ENCODE results near the gene PTGFRN. TPM values are rescaled to one million over a fixed set of nuclear protein-coding genes. Genes with fewer than 3 reads are reported as not detected.
"Not testable (repeated sequence)": the region's sequence is repeated elsewhere in the genome, so short reads cannot be mapped to it uniquely, and the experiment has no call there.

The PTGFRN gene
- total RNA-seq, 3 donors from 2014 or later (not counting 1 experiment from before 2014, with no cell fraction given), result 0.71 to 1.4 (median 0.79) TPM

- H3K4me1 ChIP-seq (ENCODE audit: control insufficient read depth, insufficient read depth, low read length), result peaks cover 10% of the 10 kb centered on the region
- no peak for TF ChIP-seq CTCF (IDR thresholded peaks at IDR 0.05)
- no peak for ATAC-seq
- DNase-seq, result no peak
- Mint-ChIP-seq H3K4me1 (no peaks in the 10 kb centered on the region), H3K9me3 (no peaks in the 10 kb centered on the region), H3K4me3 (no peak overlapping the region), H3K27me3 (ENCODE audit: low read depth in 2 of 2) (peaks cover 3 to 6% of the 10 kb centered on the region in 2 donors), H3K36me3 (peaks cover 5% of the 10 kb centered on the region), H3K27ac (no peak overlapping the region)
- no peak overlapping the region for H3K27ac ChIP-seq (ENCODE audit: low read length)
- no peak overlapping the region for H3K4me3 ChIP-seq (ENCODE audit: low read length)
- H3K36me3 ChIP-seq (ENCODE audit: control insufficient read depth, insufficient read depth, low read length), result no peaks in the 10 kb centered on the region
- WGBS (ENCODE audit: insufficient coverage), result 93% methylated on average over 3 of the region's 6 CpGs
- H3K9me3 ChIP-seq (ENCODE audit: control insufficient read depth, insufficient read depth, low read length), result no peaks in the 10 kb centered on the region
- intact Hi-C loops (cut with micrococcal nuclease), result no loop called here
- no peaks in the 10 kb centered on the region for H3K27me3 ChIP-seq (ENCODE audit: control insufficient read depth, insufficient read depth, low read length)
These were observed 35.9 kb upstream of the PTGFRN start for GRCh38 chr1:116873680-116874271.

- Mint-ChIP-seq H3K36me3 (peaks cover 5% of the 10 kb centered on the region), H3K4me1 (no peaks in the 10 kb centered on the region), H3K27me3 (ENCODE audit: low read depth in 2 of 2) (peaks cover 3 to 6% of the 10 kb centered on the region in 2 donors), H3K4me3 (no peak overlapping the region), H3K9me3 (no peaks in the 10 kb centered on the region), H3K27ac (no peak overlapping the region)
- TF ChIP-seq CTCF (IDR thresholded peaks at IDR 0.05), result no peak
- Histone ChIP-seq H3K27ac (ENCODE audit: low read length) (no peak overlapping the region), H3K4me3 (ENCODE audit: low read length) (no peak overlapping the region), H3K4me1 (ENCODE audit: control insufficient read depth, insufficient read depth, low read length) (peaks cover 19% of the 10 kb centered on the region), H3K9me3 (ENCODE audit: control insufficient read depth, insufficient read depth, low read length) (no peaks in the 10 kb centered on the region), H3K27me3 (ENCODE audit: control insufficient read depth, insufficient read depth, low read length) (no peaks in the 10 kb centered on the region), H3K36me3 (ENCODE audit: control insufficient read depth, insufficient read depth, low read length) (no peaks in the 10 kb centered on the region)
- no peak for DNase-seq
- WGBS (ENCODE audit: insufficient coverage), result 88% methylated on average over 6 of the region's 6 CpGs
- no peak for ATAC-seq
- intact Hi-C loops (cut with micrococcal nuclease), result no loop called here
These were observed 34.9 kb upstream of the PTGFRN start for GRCh38 chr1:116874733-116875249.

GRCh38 chr1:116875391-116875790, 34.3 kb upstream of the PTGFRN start:
- H3K36me3 Mint-ChIP-seq, result peaks cover 5% of the 10 kb centered on the region
- DNase-seq, result no peak
- no peak overlapping the region for H3K27ac ChIP-seq (ENCODE audit: low read length)
- H3K27me3 ChIP-seq (ENCODE audit: control insufficient read depth, insufficient read depth, low read length), result no peaks in the 10 kb centered on the region
- TF ChIP-seq CTCF (IDR thresholded peaks at IDR 0.05), result no peak
- H3K27me3 Mint-ChIP-seq (ENCODE audit: low read depth in 2 of 2), result peaks cover 3 to 6% of the 10 kb centered on the region in 2 donors
- H3K9me3 Mint-ChIP-seq, result no peaks in the 10 kb centered on the region
- 95% methylated on average over 14 of the region's 14 CpGs for WGBS (ENCODE audit: insufficient coverage)
- peaks cover 19% of the 10 kb centered on the region for H3K4me1 ChIP-seq (ENCODE audit: control insufficient read depth, insufficient read depth, low read length)
- intact Hi-C loops (cut with micrococcal nuclease), result no loop called here
- no peaks in the 10 kb centered on the region for H3K4me1 Mint-ChIP-seq
- H3K4me3 ChIP-seq (ENCODE audit: low read length), result no peak overlapping the region
- no peaks in the 10 kb centered on the region for H3K9me3 ChIP-seq (ENCODE audit: control insufficient read depth, insufficient read depth, low read length)
- H3K27ac Mint-ChIP-seq, result no peak overlapping the region
- no peak overlapping the region for H3K4me3 Mint-ChIP-seq
- ATAC-seq, result no peak
- no peaks in the 10 kb centered on the region for H3K36me3 ChIP-seq (ENCODE audit: control insufficient read depth, insufficient read depth, low read length)

GRCh38 chr1:116875946-116876345, 33.8 kb upstream of the PTGFRN start:
- H3K36me3 ChIP-seq (ENCODE audit: control insufficient read depth, insufficient read depth, low read length); H3K4me3 ChIP-seq (ENCODE audit: low read length); H3K27me3 Mint-ChIP-seq (ENCODE audit: low read depth in 2 of 2); intact Hi-C loops (cut with micrococcal nuclease); H3K36me3 Mint-ChIP-seq; H3K27me3 ChIP-seq (ENCODE audit: control insufficient read depth, insufficient read depth, low read length); H3K9me3 Mint-ChIP-seq; DNase-seq; H3K27ac Mint-ChIP-seq; H3K4me1 Mint-ChIP-seq; ATAC-seq; H3K27ac ChIP-seq (ENCODE audit: low read length); H3K9me3 ChIP-seq (ENCODE audit: control insufficient read depth, insufficient read depth, low read length); H3K4me3 Mint-ChIP-seq: not testable (repeated sequence)
- H3K4me1 ChIP-seq (ENCODE audit: control insufficient read depth, insufficient read depth, low read length), result peaks cover 19% of the 10 kb centered on the region
- 94% methylated on average over 6 of the region's 6 CpGs for WGBS (ENCODE audit: insufficient coverage)
